MCF 10A (cell line): ENCODE results near the gene SLC9A7. TPM values are rescaled to one million over a fixed set of nuclear protein-coding genes. Genes with fewer than 3 reads are reported as not detected.

ENCODE experiments used
- BruUV-seq: library from RNA; stranded (reverse); fragments of 400-500 nt; replicated peaks from 2 replicates; lab custom pipeline; 2021; lab: Mats Ljungman, UMichigan
- CTCF ChIA-PET: fragments of 300-600 bp; sonication (Branson Sonifier 250); formaldehyde crosslinking; extraction: SDS; loops from one replicate; lab custom pipeline; 2021; ENCODE audit warnings: antibody characterized with exemption, inconsistent platforms; lab: Yijun Ruan, JAX
- POLR2A ChIA-PET: fragments of 300-600, 350-650 bp; sonication (Branson Sonifier 250); formaldehyde crosslinking; extraction: SDS; loops from one replicate; lab custom pipeline; 2020; ENCODE audit warnings: antibody characterized with exemption, inconsistent platforms; lab: Yijun Ruan, JAX
- DNase-seq: peaks from one replicate; pipeline ENCODE4 v3.0.0-alpha.2; 2018; ENCODE audit not compliant: unreplicated experiment
- H3K27ac Mint-ChIP-seq: one replicate; pipeline ENCODE4 v1.8.0; 2022; ENCODE audit warnings: mild to moderate bottlenecking, low read depth, mixed read lengths; ENCODE audit not compliant: unreplicated experiment
- H3K27me3 Mint-ChIP-seq: one replicate; pipeline ENCODE4 v1.8.0; 2022; ENCODE audit warnings: mixed read lengths; ENCODE audit not compliant: insufficient read depth, unreplicated experiment
- H3K36me3 Mint-ChIP-seq: one replicate; pipeline ENCODE4 v1.8.0; 2022; ENCODE audit warnings: mild to moderate bottlenecking, moderate library complexity, mixed read lengths; ENCODE audit not compliant: insufficient read depth, unreplicated experiment
- H3K4me1 Mint-ChIP-seq: one replicate; pipeline ENCODE4 v1.8.0; 2022; ENCODE audit warnings: mixed read lengths; ENCODE audit not compliant: insufficient read depth, unreplicated experiment
- H3K4me3 Mint-ChIP-seq: one replicate; pipeline ENCODE4 v1.8.0; 2022; ENCODE audit warnings: mild to moderate bottlenecking, moderate library complexity, mixed read lengths; ENCODE audit not compliant: unreplicated experiment
- H3K9me3 Mint-ChIP-seq: one replicate; pipeline ENCODE4 v1.8.0; 2022; ENCODE audit warnings: mixed read lengths; ENCODE audit not compliant: unreplicated experiment
- intact Hi-C: fragments of 100-400 bp; cut with micrococcal nuclease; formaldehyde crosslinking; loops from 2 replicates; pipeline ENCODE4 v1.14.1; 2022
- total RNA-seq: library from RNA; stranded (reverse); gene quantifications from 2 replicates; pipeline ENCODE4 v1.2.3, GENCODE V29; 2022
- TF ChIP-seq, protein P1 (sequence below): fragments of 200-600 bp; IDR thresholded peaks from one replicate; pipeline ENCODE4 v1.8.0; 2022; ENCODE audit warnings: antibody characterized with exemption, mild to moderate bottlenecking; ENCODE audit not compliant: unreplicated experiment

The SLC9A7 gene
- total RNA-seq, 1 experiment from 2014 or later = 28.3 TPM

DNA sequence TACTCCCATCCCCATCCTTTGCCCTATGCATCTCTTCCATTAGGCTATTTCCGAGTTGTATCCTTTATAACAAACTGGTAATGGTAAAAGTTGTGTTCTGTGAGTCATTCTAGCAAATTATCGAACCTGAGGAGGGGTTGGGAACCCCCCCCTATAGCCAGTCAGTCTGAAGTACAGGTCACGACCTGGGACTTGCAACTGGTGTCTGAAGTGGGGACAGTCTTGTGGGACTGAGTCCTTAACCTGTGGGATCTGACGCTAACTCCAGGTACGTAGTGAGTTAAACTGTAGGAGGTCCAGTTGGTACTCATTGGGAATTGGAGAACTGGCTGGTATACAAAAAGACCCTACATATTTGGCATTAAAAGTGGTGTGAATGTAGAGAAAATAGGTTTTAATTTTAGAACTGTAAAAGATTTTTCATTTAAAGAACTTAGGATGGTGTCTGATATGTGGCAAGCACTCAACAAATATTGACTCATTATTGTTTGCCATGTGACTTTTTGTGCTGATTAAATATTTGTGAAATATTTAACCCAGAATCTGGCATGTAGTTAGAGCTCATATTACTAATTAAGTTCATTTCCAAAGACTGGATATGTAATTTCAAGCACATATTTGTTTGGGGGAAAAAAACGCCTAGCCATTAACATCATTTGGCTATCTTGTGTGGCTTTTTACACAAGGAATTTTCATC lies 134.7 kb downstream of the SLC9A7 start:
- intact Hi-C loops = no loop called here
- H3K27me3 Mint-ChIP-seq = peaks cover 58% of the 10 kb centered on the region
- no TSS peak for BruUV-seq
- H3K4me3 Mint-ChIP-seq = no peak overlapping the region
- H3K4me1 Mint-ChIP-seq = no peaks in the 10 kb centered on the region
- ChIA-PET CTCF (interaction anchor here (0.6 to 0.7 kb wide), 3 partner anchors 26 to 419 kb away, joined by 3 read pairs; no protein-coding TSS in a partner anchor), POLR2A (no interaction called here)
- TF ChIP-seq, protein P1, sequence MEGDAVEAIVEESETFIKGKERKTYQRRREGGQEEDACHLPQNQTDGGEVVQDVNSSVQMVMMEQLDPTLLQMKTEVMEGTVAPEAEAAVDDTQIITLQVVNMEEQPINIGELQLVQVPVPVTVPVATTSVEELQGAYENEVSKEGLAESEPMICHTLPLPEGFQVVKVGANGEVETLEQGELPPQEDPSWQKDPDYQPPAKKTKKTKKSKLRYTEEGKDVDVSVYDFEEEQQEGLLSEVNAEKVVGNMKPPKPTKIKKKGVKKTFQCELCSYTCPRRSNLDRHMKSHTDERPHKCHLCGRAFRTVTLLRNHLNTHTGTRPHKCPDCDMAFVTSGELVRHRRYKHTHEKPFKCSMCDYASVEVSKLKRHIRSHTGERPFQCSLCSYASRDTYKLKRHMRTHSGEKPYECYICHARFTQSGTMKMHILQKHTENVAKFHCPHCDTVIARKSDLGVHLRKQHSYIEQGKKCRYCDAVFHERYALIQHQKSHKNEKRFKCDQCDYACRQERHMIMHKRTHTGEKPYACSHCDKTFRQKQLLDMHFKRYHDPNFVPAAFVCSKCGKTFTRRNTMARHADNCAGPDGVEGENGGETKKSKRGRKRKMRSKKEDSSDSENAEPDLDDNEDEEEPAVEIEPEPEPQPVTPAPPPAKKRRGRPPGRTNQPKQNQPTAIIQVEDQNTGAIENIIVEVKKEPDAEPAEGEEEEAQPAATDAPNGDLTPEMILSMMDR = no peak
- no peak for DNase-seq
- no peak overlapping the region for H3K27ac Mint-ChIP-seq
- no peaks in the 10 kb centered on the region for H3K9me3 Mint-ChIP-seq
- H3K36me3 Mint-ChIP-seq = peaks cover 19% of the 10 kb centered on the region

DNA sequence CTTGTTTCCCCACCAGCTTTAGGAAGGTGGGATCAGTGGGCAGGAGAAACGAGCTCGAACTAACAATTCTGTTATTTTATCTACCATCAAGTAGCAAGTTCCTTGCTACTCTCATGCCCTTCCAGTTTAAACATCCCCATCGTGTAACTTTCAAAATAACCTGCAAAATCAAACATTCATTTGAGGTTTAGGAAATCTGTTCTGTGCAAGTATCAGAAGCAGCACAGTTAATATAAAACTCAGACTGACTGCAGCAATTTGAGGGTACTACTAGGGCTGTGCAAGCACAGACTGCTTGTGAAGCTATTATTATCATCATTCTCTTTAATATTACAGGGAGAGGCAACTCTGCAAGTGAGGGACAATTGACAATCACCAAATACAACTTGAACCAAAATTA lies 137.3 kb downstream of the SLC9A7 start:
- H3K4me3 Mint-ChIP-seq = no peak overlapping the region
- no peaks in the 10 kb centered on the region for H3K4me1 Mint-ChIP-seq
- no peak overlapping the region for H3K27ac Mint-ChIP-seq
- TF ChIP-seq, protein P1 = no peak
- ChIA-PET POLR2A (no interaction called here), CTCF (interaction anchor here (0.6 kb wide), 1 partner anchor 468 kb away, joined by 5 read pairs; no protein-coding TSS in a partner anchor)
- H3K27me3 Mint-ChIP-seq = peaks cover 46% of the 10 kb centered on the region
- intact Hi-C loops = no loop called here
- peaks cover 34% of the 10 kb centered on the region for H3K36me3 Mint-ChIP-seq
- H3K9me3 Mint-ChIP-seq = no peaks in the 10 kb centered on the region
- no TSS peak for BruUV-seq
- no peak for DNase-seq

DNA sequence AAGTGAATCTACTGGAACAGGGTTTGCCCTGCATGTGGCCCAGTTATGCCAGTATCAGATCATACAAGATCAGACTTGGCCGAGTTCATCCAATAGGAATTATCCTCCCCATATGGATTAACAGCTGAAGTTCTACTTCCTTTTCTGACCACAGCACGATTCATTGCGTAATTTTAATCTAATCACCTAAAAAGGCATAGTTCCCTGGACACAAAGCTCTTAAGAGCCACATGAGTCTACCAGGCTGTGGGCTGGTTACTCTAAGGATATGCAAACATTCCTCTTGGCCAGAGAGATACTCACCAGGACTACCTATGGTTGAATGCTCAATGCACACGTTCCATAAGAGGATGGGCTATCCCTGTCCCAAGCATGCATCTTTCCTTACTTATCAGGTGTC lies 138.4 kb downstream of the SLC9A7 start:
- TF ChIP-seq, protein P1 = no peak
- H3K27ac Mint-ChIP-seq = no peak overlapping the region
- H3K4me1 Mint-ChIP-seq = no peaks in the 10 kb centered on the region
- ChIA-PET POLR2A (no interaction called here), CTCF (interaction anchor here (0.6 kb wide), 1 partner anchor 32 kb away, joined by 3 read pairs; no protein-coding TSS in a partner anchor)
- no peak overlapping the region for H3K4me3 Mint-ChIP-seq
- no peaks in the 10 kb centered on the region for H3K9me3 Mint-ChIP-seq
- no TSS peak for BruUV-seq
- peaks cover 52% of the 10 kb centered on the region for H3K27me3 Mint-ChIP-seq
- DNase-seq = no peak
- intact Hi-C loops = no loop called here
- H3K36me3 Mint-ChIP-seq = peaks cover 27% of the 10 kb centered on the region

DNA sequence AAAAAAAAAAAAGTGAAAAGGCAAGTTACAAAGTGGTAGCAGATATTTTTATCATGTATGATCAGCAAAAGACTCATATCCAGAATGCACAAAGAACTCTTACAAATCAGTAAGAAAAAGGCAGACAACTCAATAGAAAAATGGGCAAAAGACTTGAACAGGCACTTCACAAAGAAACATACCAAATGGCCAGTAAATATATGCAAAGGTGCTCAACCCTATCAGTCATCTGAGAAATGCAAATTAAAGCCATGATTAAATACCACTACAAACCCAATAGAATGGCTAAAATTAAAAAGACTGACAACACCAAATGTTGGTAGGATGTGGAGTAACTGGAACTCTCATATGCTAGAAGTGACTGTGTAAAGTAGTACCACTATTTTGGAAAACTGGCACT lies 140.0 kb downstream of the SLC9A7 start:
- intact Hi-C loops = no loop called here
- Mint-ChIP-seq H3K27me3 (peaks cover 65% of the 10 kb centered on the region), H3K27ac (no peak overlapping the region), H3K4me3 (no peak overlapping the region), H3K4me1 (no peaks in the 10 kb centered on the region), H3K36me3 (peaks cover 25% of the 10 kb centered on the region), H3K9me3 (no peaks in the 10 kb centered on the region)
- no TSS peak for BruUV-seq
- TF ChIP-seq, protein P1 = no peak
- CTCF ChIA-PET = interaction anchor here (0.6 kb wide), 1 partner anchor 1418 kb away, joined by 3 read pairs; the partner anchor contains the start of gene DIPK2B
- POLR2A ChIA-PET = no interaction called here
- DNase-seq = no peak
